HG03565 (cell line): Measurements from ENCODE around the gene NRTN.

Experiments used
- ATAC-seq: cut with Tn5 transposase; IDR thresholded peaks from one replicate; pipeline ENCODE4 v1.9.1; 2021; ENCODE audit warnings: mild to moderate bottlenecking, moderate library complexity; ENCODE audit not compliant: unreplicated experiment

The NRTN gene

DNA sequence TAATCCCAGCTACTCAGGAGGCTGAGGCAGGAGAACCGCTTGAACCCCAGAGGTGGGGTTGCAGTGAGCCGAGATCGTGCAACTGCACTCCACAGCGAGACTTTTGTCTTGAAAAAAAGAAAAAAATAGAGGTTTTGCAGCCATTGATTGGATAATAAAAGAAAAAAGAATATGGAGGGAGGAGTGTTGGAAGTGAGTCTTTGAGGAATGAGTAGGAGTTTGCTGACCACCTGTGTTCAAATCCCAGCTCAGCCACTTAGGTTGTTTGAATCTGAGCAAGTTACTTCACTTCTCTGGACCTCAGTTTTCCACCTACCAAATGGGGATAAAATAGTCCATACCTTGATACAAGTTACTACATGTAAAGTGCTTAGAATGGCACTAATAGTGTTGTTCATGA lies 6.2 kb downstream of the NRTN start:
- no peak for ATAC-seq

DNA sequence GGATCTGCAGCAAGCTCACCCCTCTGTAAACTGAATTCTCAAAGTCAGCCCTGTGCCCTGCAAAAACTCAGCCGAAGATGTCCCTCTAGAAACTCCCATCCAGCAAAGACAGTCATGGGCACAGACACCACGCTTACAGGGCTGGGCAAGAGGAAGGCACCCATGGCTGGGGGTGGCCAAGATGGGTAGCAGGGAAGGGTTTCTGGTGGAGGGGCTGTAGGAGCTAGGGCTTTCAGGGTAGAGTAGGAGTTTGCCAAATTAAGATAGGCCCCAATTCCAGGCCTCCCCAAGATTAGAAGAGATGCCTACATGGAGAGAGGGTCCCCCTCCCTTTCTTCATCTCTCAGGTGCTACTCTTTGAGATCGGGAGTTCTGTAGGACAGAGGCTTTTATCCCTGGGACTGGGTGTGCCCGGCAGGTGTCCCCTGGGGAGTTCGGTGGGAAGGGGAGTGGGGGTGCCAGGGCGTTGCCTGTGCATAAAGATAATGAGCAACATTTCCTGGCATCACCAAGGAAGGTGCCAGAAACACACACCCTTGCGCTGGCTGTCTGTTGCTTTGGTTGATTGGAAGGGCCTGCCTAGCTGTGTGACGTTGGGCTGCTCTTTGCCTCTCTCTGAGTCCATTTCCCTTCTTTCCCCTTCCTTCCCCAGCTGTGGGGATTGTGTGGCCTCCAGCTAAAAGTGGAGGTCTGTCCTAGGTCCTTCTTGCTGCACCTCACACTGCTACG lies 9.4 kb downstream of the NRTN start:
- ATAC-seq: no peak

DNA sequence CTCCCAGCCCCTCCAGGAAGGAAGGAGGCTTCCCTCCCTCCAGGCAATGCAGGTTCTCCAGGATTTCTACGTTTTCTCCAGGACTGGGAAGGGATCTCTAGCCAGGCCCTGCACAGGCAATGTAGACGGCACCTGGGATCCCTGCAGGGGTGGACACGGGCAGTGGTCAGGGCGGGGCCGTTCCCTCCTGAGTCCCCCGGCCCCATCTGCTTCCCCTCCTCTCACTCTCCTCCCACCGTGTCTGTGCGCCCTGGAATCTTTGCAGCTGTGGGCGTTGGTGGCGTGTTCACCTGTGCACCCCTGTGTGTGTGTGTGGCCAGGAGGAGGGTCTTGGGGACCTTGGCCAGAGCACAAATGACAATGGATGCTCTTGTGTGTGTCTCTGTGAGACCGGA lies 10.0 kb downstream of the NRTN start:
- no peak for ATAC-seq

DNA sequence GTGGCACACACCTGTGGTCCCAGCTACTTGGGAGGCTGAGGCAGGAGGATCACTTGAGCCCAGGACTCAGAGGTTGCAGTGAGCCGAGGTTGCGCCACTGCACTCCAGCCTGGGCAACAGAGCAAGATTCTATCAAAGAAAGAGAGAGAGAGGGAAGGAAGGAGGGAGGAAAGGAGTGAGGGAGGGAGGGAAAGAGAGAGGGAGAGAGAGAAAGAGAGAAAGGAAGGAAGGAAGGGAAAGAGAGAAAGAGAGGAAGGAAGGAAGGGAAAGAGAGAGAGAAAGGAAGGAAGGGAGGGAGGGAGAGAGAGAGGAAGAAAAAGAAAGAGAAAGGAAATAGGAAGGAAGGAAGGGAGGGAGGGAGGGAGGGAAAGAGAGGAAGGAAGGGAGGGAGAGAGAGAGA lies 12.4 kb downstream of the NRTN start:
- no peak for ATAC-seq

GRCh38 chr19:5818594-5818993 lies 13.7 kb downstream of the NRTN start:
- ATAC-seq: no peak

DNA sequence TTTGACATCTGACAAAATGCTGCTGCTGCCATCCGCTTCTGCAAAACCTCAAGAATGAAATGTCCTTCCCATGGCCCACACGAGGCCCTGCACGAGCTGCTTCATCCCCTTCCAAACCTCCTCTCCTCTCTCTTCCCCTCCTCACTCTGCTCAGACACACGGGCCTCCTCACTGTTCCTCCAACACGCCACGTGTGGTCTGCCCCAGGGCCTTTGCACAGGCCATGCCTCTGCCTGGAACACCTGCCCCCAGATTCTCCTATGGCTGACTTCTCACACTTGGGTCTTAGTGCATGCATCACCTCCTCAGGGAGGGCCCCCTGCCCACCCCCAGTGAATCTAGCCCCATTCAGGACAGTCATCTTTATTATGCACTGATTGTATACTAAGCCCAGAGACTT lies 15.9 kb downstream of the NRTN start:
- ATAC-seq: no peak

GRCh38 chr19:5821521-5822180 lies 16.8 kb downstream of the NRTN start:
- ATAC-seq: no peak

DNA sequence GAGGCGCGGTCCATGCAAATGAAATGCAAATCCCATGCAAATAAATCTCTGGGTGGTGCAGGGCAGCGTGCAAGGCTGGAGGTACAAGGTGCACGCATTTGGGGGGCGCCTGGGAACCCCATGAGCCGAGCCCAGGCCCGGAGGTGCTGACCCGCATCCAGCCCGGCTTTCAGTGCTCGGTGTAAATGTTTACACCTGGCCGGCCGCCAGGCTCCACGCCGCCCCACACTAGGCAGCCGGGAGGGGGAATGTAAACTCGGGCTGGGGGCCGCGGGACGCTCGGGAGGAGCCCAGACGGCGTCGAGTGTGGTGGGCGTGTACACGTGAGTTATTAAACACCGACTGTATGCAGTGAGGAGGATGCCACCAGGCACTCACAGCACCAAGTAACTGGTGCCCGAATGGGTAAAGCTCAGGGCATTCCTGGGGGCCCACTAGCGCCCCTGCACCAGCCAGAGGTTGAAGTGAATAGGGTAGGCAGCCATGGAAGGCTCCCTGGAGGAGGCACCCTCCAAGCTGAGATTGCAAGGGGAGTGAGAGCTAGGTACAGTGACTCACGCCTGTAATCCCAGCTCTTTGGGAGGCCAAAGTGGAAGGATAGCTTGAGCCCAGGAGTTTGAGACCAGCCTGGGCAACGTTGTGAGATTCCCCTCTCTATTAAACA lies 17.4 kb downstream of the NRTN start:
- no peak for ATAC-seq

- no peak for ATAC-seq
Measured at GRCh38 chr19:5823579-5824281, 18.9 kb downstream of the NRTN start.

GRCh38 chr19:5824751-5825150 lies 19.9 kb downstream of the NRTN start:
- ATAC-seq: no peak

- no peak for ATAC-seq
Measured at GRCh38 chr19:5825178-5825577, 20.3 kb downstream of the NRTN start.

DNA sequence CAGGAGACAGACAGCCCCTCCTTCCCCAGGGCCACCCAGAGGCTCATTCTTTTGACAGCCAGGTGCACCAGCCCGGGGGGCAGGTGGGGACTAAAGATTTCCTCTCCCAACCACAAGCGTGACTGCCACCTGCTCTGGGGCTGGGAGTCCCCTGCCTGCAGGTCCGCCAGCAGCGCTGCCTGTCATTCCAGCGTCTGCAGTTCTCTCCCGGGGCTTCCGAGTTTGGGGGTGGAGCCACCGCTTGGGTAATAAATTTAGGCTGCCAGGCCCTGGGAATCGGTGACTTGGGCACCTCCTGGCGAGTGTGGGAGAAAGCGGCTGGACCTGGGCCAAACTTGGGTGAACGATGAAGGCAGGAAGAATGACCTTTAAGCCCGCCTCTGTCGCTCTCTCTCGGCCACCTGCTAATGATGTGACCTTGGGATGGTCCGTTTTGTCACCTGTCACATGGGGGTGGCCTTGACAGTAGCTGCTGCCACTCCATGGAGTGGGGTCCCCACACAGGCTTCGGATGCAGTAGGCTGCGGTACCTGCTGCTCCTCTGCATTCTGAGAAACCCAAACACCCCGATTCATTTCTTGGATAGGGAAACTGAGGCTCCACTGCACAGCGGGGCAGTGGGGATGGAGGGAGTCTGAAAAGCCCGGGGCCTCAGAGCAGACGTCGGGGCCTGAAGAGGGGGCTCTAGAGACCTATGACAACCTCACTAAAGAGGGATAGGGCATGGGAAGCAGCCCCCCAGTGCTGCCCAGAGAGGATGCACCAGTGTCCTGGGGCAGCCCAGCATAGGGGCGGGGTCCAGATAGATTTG lies 21.9 kb downstream of the NRTN start:
- no peak for ATAC-seq

GRCh38 chr19:5827342-5827890 lies 22.5 kb downstream of the NRTN start:
- no peak for ATAC-seq

DNA sequence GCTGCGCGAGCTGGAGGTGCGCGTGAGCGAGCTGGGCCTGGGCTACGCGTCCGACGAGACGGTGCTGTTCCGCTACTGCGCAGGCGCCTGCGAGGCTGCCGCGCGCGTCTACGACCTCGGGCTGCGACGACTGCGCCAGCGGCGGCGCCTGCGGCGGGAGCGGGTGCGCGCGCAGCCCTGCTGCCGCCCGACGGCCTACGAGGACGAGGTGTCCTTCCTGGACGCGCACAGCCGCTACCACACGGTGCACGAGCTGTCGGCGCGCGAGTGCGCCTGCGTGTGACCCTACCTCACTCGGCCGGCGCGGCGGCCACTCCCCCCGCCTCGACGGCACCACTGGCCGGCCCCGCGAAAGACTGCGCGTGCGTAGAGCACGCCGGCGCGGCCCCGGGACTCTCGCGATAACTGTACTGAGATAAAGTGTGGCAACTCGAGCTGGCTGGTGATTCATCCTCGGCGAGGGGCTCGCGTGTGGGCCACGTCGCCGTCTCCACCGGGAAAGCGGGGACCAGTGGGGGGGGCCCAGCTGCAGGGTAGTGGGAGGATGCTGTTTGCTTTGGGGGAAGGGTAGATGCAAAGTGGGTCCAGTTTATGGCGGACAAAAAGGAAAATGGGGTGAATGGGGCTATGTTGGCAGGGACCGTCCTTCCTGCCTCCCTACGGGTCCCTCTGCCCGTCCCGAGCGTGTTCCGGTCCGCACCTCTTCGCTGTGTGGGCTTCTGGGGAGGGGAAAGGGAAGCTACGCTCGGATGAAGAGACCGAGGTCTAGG lies 23.2 kb downstream of the NRTN start:
- ATAC-seq: peak; percentile 68

GRCh38 chr19:5828661-5829566 lies 24.0 kb downstream of the NRTN start:
- ATAC-seq: no peak

GRCh38 chr19:5829567-5830310 lies 24.9 kb downstream of the NRTN start:
- ATAC-seq: no peak

DNA sequence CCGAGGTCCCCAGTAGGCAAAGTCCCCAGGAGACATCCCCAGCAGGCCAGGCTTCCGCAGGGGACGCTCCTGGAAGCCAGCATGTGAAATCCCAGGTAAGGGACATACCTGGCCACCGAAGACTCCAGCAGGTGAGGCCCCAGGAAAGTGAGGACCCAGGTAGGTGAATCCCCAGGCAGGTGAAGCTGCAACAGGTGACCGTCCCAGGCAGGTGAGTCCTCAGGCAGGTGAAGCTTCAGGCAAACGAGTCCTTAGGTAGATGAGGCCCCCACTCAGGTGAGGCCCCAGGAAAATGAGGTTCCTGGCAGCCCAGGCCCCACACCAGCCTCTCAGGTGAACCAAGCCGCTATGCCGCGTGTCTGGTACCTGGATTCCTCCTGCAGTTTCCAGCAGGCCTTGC lies 26.3 kb downstream of the NRTN start:
- no peak for ATAC-seq

DNA sequence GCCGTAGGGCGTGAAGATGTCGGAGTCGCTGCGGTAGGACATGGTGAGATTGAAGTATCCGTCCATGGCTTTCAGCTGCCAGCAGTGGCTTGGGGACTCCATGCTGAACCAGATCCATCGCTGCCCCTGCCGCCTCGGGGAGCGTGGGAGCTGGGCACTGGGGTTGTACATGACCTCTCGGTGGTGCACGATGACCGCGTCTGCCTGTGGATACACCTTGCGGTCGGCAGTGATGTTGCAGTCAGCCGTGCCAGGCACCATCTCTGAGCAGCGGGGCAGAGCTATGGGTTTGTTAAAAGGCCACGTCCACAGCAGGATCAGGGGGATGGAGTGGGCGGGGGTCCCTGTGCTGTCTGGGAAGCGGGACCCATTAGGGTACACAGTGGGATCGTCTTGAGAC lies 27.2 kb downstream of the NRTN start:
- ATAC-seq: no peak
